Measurements from ENCODE around the gene CCDC63.

DNA sequence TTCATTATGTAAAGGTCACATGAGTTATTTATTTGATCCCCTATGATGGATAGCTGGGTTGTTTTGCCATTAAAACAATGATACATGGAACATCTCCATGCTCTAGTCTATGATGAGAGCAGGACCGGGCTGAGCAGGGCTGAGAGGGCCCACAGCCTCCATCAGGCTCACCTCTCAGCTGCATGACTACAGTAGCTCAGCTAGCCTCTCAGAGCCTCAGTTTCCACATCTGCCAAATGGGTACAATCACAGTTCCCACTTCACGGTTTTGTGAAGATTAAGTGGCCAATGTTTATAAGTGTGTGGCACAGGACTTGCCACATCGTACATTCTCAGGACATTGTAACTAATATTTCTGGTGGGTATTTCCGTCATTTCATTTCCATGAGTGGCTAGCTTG, 93.5 kb downstream of the CCDC63 start:
- TF ChIP-seq POLR2A (IDR thresholded peaks at IDR 0.05), result no peak
- TF ChIP-seq CTCF (IDR thresholded peaks at IDR 0.05), result no peak
